NCI-H460 (cell line): ENCODE data around the gene OGT. TPM values are rescaled to one million over a fixed set of nuclear protein-coding genes. Genes with fewer than 3 reads are reported as not detected.
A peak's percentile ranks its signal among the peaks of the same experiment; 100 is the strongest.

Source experiments
- DNase-seq: peaks from one replicate; pipeline ENCODE4 v3.0.0-alpha.2; 2016; ENCODE audit warnings: low read depth; ENCODE audit errors: extremely low read depth
- small RNA-seq, 2 experiments: library from RNA; depleted of rRNA; stranded (forward); fragments of <200 nt; gene quantifications; one replicate each; pipeline ENCODE3, GENCODE V24; 2014
- total RNA-seq: library from RNA; depleted of rRNA; stranded (reverse); fragments of >200 nt; shearing (Covaris generic); gene quantifications from 2 replicates; pipeline ENCODE4 v1.2.3, GENCODE V29; 2014; rRNA removed

OGT gene
- total RNA-seq, 1 experiment from 2014 or later: 379 TPM

DNA sequence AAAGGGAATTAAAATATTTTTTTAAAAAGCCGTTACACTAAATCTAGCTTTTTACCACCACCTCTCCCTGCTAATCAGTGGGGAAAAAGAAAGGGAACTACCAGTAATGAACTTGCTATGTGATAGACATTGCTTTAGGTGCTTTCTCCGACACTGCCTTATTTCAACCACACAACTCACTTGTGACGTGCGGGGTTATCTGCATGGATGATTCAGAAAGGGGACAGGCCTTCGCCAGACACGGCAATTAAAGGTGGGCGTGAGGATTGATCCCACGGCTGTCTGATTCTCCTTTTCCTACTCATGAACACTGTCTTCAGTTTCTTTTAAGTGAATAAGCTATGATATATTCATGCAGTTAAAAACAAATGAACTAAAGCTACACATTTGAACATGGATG is 86.3 kb downstream of the OGT start:
- DNase-seq: no peak

DNA sequence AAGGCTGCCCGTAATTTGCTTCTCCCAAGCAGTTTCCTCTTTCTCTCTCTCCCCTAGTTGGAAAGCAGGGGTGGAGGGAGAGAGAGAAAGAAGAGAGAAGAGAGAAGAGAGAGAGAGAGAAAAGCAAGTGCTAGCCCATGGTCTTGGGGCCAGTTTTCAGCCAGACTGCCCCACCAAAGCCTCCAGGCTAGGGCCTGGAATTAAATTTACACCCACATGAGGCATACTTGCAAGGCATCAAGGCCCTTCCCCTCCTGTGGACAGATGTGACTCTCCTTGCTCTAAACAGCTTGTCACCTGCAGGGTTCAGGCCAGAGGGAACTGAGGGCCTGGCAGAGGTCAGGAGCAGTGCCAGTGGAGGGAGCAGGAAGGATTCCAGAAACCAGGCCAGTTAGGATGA is 87.1 kb downstream of the OGT start:
- no peak for DNase-seq

DNA sequence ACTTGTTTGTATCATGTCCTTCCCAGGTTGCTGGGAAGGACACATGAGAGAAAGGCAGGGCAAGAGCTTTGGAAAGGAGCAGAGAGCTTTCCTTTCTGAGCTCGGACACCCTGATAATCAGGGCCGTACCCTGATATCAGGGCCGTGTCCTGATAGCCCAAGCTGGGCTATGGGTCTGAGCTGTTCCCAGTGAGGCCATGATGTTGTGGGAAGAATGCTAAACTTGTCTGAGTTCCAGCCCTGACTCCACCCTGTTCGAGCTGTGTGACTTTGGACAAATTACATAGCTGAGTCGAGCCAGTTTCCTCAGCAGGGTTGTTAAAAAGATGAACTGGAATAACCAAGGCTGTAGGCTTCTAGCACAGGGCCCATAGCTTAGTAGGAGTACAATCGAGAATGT is 88.7 kb downstream of the OGT start:
- no peak for DNase-seq

DNA sequence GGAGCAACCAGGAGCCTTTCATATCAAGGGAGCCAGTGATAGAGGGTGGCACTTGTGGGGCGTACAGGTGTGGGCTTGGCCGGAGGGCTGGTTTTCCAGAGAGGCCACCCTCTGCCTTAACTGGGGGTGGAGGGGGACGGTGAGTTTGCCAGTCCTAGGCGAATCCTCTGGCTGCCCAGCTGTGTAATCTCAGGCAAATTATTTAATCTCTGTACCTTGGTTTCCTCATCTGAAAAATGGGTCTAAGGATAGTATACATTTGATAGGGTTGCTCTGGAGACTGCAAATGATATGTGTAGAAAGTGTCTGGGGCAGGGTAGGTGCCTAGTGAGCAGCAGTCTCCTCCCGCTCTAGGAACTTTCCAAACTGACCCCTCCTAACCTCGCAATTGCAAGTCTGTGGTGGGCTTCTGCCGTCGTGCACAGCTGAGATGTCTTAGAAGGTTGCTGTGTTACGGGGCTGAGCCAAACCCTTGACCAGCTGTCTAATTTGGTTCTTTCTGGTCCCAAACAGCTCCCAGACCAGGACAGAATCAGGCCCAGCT is 89.2 kb downstream of the OGT start:
- DNase-seq: no peak

DNA sequence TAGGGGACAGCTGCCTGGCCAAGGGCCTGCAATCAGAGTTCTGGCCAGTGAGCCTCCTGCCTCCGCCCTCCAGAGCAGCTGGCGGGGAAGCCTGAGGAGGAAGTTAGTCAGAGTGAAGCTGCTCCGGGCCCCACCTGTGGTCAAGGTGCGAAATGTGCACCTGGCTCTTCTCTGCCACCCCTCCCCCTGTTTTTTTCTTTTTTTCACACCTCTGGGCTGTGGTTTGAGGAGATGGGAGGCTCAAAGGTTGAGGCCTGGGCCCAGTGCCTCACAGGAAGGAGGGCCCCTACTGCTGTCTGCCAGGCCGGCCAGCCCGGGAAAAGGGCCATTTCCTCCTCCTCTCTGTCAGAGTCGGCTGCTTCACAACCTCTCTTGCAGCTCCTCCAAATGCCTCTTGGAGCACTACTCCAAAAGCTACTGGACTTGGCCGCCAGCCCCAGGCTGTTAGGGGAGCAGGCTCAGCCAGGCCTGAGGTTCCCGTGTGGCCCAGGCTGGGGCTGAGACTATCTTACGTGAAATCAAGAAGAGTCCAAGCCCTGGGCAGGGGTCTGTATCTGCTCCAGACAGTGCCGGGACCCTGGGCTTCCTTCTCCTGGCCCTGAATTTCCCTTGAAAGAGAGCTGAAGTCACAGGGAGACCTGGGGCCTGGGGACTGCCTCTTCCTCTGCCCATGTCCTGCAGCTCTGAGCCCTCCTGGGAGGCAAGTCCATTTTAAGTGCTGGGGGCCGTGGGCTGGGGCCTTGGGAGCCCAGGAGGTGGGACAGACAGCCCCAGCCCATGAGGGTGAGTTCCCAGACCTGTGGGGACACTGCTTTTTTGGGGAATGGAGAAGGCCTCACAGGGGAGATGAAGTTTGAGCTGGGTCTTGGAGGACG is 89.9 kb downstream of the OGT start:
- DNase-seq: peak; percentile 6

DNA sequence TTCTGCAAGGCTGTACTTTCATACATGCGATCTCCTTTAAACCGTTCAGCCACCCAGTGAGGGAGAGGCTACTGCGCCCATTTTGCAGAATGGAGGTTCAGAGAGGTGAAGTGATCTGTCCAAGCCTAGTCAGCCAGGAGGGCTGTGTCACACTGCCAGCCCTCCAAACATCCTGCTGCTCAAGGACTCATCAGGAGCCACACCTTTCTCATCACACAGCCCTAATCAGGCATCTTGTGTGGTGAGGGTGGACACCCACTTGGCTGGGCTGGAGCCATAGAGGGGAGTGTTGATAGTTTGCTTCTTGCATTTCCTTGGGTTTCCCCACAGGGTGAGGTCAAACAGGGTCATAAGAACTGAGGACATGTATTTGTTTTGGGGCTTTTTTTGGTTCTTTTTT is 90.8 kb downstream of the OGT start:
- no peak for DNase-seq

DNA sequence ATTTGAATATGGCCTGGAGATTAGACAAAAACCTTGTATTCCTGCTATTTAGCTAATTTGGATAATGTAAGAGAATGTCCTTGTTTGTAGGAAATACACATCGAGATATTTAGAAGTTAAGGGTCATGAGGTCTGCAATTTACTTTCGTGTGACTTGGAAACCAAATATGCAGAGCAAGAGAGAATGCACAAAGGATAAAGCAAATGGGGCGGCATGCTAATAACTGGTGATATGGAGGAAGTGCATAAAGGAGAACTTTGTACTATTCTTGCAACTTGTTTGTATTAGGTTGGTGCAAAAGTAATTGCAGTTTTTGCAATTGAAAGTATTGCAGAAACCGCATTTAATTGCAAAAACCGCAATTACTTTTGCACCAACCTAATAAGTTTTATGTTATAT is 92.6 kb downstream of the OGT start:
- DNase-seq: no peak

Small RNAs within 50 kb of the gene (small RNA-seq; reads per million reads assigned to genes)
- gene RF00019: 0 reads per million in 2 experiments

Other genes with a start within 250 kb of the OGT start
- 527 and 545 TPM in 2 replicates for gene NONO, start 249.5 kb upstream of the OGT start, total RNA-seq
- 1.6 and 2.9 TPM in 2 replicates for gene ITGB1BP2, start 231.4 kb upstream of the OGT start, total RNA-seq
- gene TAF1, start 166.7 kb upstream of the OGT start, total RNA-seq: 24.1 and 27.3 TPM in 2 replicates
- gene GCNA, start 45.3 kb downstream of the OGT start, total RNA-seq: 3.6 and 5.3 TPM in 2 replicates
- not detected in 2 replicates for gene CXCR3, start 85.4 kb downstream of the OGT start, total RNA-seq
- not detected in 2 replicates for gene CXorf49, start 185.2 kb downstream of the OGT start, total RNA-seq
- gene CXorf49B, start 230.2 kb downstream of the OGT start, total RNA-seq: not detected in 2 replicates